CD4-positive, alpha-beta memory T cell (primary cell): Measurements from ENCODE around the gene SLC28A1. TPM values are rescaled to one million over a fixed set of nuclear protein-coding genes. Genes with fewer than 3 reads are reported as not detected.
A peak's percentile ranks its signal among the peaks of the same experiment; 100 is the strongest.

ENCODE experiments used
- CTCF ChIA-PET: fragments of 350-600 bp; sonication (Branson Sonifier 250); formaldehyde crosslinking; loops from one replicate; lab custom pipeline; 2021; ENCODE audit warnings: inconsistent platforms; ENCODE audit not compliant: partially characterized antibody; lab: Charles Lee
- POLR2A ChIA-PET: fragments of 350-600 bp; sonication (Branson Sonifier 250); formaldehyde crosslinking; loops from one replicate; lab custom pipeline; 2021; ENCODE audit not compliant: partially characterized antibody; lab: Charles Lee
- DNase-seq, 5 donors: peaks; one replicate each; pipeline versions ENCODE4 v3.0.0 to v3.0.0-alpha.2; 2020 to 2022; ENCODE audit warnings: mixed read lengths in 1 of 5
- H3K27ac ChIP-seq: one replicate; pipeline ENCODE4 v1.7.0; 2013; ENCODE audit warnings: low read depth, low read length
- H3K27me3 ChIP-seq: 2 replicates; pipeline ENCODE4 v1.7.0; 2013; ENCODE audit warnings: mild to moderate bottlenecking, low read length, moderate library complexity; ENCODE audit not compliant: insufficient read depth
- H3K36me3 ChIP-seq: 2 replicates; pipeline ENCODE4 v1.7.0; 2013; ENCODE audit warnings: mild to moderate bottlenecking, low read length, moderate library complexity; ENCODE audit not compliant: insufficient read depth
- H3K4me1 ChIP-seq: 2 replicates; pipeline ENCODE4 v1.7.0; 2013; ENCODE audit warnings: mild to moderate bottlenecking, low read length, moderate library complexity; ENCODE audit not compliant: insufficient read depth
- H3K4me3 ChIP-seq, 2 donors: one replicate each; pipeline ENCODE4 v1.7.0; 2013; ENCODE audit warnings: low read length in 2 of 2, mild to moderate bottlenecking in 1 of 2
- H3K9me3 ChIP-seq, 2 donors: one replicate each; pipeline ENCODE4 v1.7.0; 2013; ENCODE audit warnings: low read length in 2 of 2, control low read depth in 1 of 2; ENCODE audit not compliant: control insufficient read depth in 1 of 2
- H3K27ac Mint-ChIP-seq, 7 donors: one replicate each; pipeline ENCODE4 v1.8.0; 2020 to 2021; ENCODE audit warnings: mixed read lengths in 7 of 7, mild to moderate bottlenecking in 6 of 7, inconsistent platforms in 3 of 7, moderate library complexity in 3 of 7
- H3K27me3 Mint-ChIP-seq, 2 donors: one replicate each; pipeline ENCODE4 v1.8.0; 2020 to 2021; ENCODE audit warnings: mixed read lengths in 2 of 2
- H3K36me3 Mint-ChIP-seq, 2 donors: one replicate each; pipeline ENCODE4 v1.8.0; 2020 to 2021; ENCODE audit warnings: mixed read lengths in 2 of 2, inconsistent platforms in 1 of 2, mild to moderate bottlenecking in 1 of 2
- H3K4me1 Mint-ChIP-seq, 4 donors: one replicate each; pipeline ENCODE4 v1.8.0; 2020 to 2021; ENCODE audit warnings: mixed read lengths in 4 of 4, mild to moderate bottlenecking in 1 of 4
- H3K4me3 Mint-ChIP-seq, 8 donors: one replicate each; pipeline ENCODE4 v1.8.0; 2020 to 2021; ENCODE audit warnings: mixed read lengths in 8 of 8, mild to moderate bottlenecking in 7 of 8, moderate library complexity in 6 of 8, inconsistent platforms in 3 of 8
- H3K9me3 Mint-ChIP-seq, 8 donors: one replicate each; pipeline ENCODE4 v1.8.0; 2020 to 2021; ENCODE audit warnings: mixed read lengths in 8 of 8, mild to moderate bottlenecking in 5 of 8, inconsistent platforms in 3 of 8, moderate library complexity in 1 of 8
- intact Hi-C: fragments of 100-400 bp; cut with micrococcal nuclease; formaldehyde crosslinking; loops from one replicate; pipeline ENCODE4 v1.15.1; 2023
- polyA plus RNA-seq, 2 donors: library from polyadenylated mRNA; unstranded; fragments of 300-500 nt; fragmentation: Illumina TruSeq; gene quantifications; one replicate each; pipeline ENCODE4 v1.2.3, GENCODE V29; 2021
- total RNA-seq, 2 experiments: library from RNA; stranded (reverse); gene quantifications; one replicate each; pipeline ENCODE4 v1.2.3, GENCODE V29; 2021

The SLC28A1 gene
- total and polyA plus RNA-seq, 4 experiments from 2014 or later, result not detected

DNA sequence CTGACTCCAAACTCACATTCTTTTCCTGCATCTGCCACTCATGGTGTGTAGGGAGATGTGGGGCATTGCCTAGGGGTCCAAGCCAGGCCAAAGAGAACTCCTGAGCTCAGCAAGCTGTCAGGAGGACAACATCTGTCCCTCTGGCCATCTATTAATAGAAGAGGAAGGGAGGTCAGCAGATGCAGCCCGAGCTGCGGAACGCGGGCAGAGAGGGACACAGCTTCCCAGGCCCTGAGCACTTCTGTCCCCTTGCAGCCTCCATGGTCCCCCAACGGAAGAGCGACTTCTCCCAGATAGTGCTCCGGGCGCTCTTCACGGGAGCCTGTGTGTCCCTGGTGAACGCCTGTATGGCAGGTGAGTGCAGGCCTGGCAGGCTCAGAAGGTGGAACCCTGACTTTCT lies 59.8 kb downstream of the SLC28A1 start:
- no peak overlapping the region for H3K4me3 Mint-ChIP-seq
- H3K4me1 Mint-ChIP-seq, result no peaks in the 10 kb centered on the region
- Histone ChIP-seq H3K27ac (no peak overlapping the region), H3K36me3 (no peaks in the 10 kb centered on the region), H3K27me3 (no peaks in the 10 kb centered on the region), H3K4me3 (no peak overlapping the region), H3K4me1 (no peaks in the 10 kb centered on the region), H3K9me3 (no peaks in the 10 kb centered on the region)
- no peak for DNase-seq
- intact Hi-C loops, result no loop called here
- H3K36me3 Mint-ChIP-seq, result no peaks in the 10 kb centered on the region
- ChIA-PET CTCF (interaction anchor here (1.0 to 1.3 kb wide), 2 partner anchors 9 to 100 kb away, joined by 3 to 4 read pairs; no protein-coding TSS in a partner anchor), POLR2A (no interaction called here)
- peaks cover 0 to 4% of the 10 kb centered on the region in 2 donors for H3K27me3 Mint-ChIP-seq
- H3K9me3 Mint-ChIP-seq, result peaks cover 0 to 4% (median 0%) of the 10 kb centered on the region in 8 donors
- no peak overlapping the region for H3K27ac Mint-ChIP-seq

DNA sequence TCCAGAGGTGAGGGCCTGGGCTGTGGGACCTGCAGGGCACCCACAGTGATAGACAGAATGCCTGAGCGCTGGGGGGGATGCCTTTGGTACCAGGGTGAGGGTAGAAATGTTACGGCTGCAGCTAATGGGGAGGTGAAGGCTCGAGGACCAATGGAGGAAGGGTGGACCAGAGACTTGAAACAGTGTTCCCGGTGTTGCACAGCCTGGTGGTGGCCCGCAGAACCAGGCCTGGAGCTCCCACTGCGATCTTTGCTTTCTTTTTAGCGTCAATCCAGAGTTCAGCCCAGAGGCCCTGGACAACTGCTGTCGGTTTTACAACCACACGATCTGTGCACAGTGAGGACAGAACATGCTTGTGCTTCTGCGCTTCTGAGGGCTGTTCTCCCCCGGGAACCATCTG lies 60.4 kb downstream of the SLC28A1 start:
- no peaks in the 10 kb centered on the region for H3K4me1 ChIP-seq
- no peaks in the 10 kb centered on the region for H3K9me3 ChIP-seq
- H3K36me3 ChIP-seq, result no peaks in the 10 kb centered on the region
- Mint-ChIP-seq H3K27me3 (peaks cover under 1 to 4% of the 10 kb centered on the region in 2 donors), H3K27ac (no peak overlapping the region), H3K36me3 (no peaks in the 10 kb centered on the region), H3K9me3 (peaks cover 0 to 4% (median 0%) of the 10 kb centered on the region in 8 donors), H3K4me1 (no peaks in the 10 kb centered on the region), H3K4me3 (no peak overlapping the region)
- no peak overlapping the region for H3K4me3 ChIP-seq
- no peaks in the 10 kb centered on the region for H3K27me3 ChIP-seq
- intact Hi-C loops, result no loop called here
- POLR2A ChIA-PET, result no interaction called here
- no peak for DNase-seq
- CTCF ChIA-PET, result interaction anchor here (1.3 kb wide), 1 partner anchor 8 kb away, joined by 4 read pairs; no protein-coding TSS in a partner anchor
- no peak overlapping the region for H3K27ac ChIP-seq

DNA sequence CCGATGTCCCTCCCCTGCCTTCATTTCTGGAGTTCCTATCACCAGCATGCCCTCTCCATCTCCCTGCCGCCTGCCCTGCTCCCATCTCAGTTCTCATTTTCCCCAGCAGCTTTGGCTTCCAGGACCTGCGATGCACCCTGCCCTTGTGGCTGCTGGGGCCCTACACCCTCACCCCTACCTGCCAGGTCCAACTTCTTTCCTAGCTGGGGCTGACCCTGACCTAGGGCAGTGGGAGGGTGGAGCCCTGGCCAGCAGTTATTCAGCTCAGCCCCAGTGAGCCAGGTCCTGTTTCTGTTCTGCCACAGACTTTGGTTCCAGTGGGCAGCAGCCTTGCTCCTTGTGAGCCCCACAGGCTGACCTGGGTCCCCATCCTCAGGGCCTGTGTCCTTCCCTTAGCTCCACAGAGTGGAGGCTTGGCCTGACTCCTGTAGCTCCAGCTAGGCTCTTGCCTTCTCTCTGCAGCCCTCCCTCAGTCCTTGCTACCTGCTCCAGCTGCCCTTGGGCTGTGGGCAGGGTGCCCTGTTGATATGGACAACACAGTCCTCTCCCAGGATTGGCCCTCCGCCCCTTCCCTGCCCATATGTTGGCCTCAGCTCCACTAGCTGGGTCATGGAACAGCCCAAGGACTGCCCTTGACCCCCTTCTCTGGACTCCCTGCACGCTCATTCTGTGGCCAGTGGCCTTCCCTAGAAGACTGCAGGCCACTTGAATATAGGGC lies 62.5 kb downstream of the SLC28A1 start:
- ChIA-PET CTCF (interaction anchor here (0.6 to 1.7 kb wide), 6 partner anchors 11 to 376 kb away, joined by 3 to 5 read pairs (median 4); no protein-coding TSS in a partner anchor), POLR2A (no interaction called here)
- Histone ChIP-seq H3K4me3 (no peak overlapping the region), H3K27me3 (no peaks in the 10 kb centered on the region), H3K4me1 (no peaks in the 10 kb centered on the region), H3K9me3 (no peaks in the 10 kb centered on the region), H3K36me3 (no peaks in the 10 kb centered on the region), H3K27ac (no peak overlapping the region)
- intact Hi-C loops, result no loop called here
- DNase-seq, result no peak
- no peak overlapping the region for H3K4me3 Mint-ChIP-seq
- no peaks in the 10 kb centered on the region for H3K9me3 Mint-ChIP-seq
- H3K27ac Mint-ChIP-seq, result peak overlapping the region in 1 of 7 donors; percentile 52
- no peaks in the 10 kb centered on the region for H3K36me3 Mint-ChIP-seq
- no peaks in the 10 kb centered on the region for H3K4me1 Mint-ChIP-seq
- H3K27me3 Mint-ChIP-seq, result peaks cover 1 to 9% of the 10 kb centered on the region in 2 donors

DNA sequence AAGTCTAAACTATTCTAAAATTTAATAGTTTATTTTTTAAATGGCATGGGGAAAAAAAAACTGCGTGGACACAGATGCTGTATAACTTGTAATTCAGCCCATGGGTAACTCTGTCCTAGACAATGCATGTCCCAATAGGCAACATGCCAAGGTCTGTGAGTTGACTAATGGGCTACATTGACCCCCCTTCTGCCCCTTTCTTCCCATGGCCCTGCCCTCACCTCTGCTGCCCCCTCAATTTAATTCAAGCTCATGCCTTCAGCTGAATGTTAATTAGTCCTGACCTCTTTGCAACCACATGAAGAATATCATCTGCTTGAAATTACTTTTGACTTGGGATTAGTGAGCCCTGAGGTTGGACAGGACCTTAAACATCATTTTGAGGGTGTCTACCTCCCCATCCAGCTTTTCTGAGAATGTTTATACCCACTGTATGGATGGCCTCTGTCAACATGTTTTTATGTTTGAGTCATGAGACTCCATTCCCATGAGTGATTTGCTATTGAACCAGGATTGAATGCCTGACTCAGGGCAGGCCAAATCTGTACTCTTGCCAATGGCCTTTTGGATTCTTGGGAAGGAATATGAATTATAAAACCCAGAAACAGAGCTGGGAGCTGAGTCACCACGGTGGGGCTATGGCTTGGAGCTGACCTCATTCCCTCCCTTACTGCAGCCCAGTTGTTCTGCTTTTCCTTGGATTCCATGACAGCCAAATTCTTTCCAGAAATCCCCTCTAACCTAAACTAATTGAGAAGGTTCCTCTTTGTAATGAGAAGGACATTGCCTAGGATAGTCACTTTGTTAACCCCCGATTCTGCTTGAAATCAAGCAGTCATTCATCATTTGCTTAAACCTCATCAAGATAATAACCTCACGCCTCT lies 63.7 kb downstream of the SLC28A1 start:
- Histone ChIP-seq H3K4me3 (no peak overlapping the region), H3K4me1 (no peaks in the 10 kb centered on the region), H3K27me3 (no peaks in the 10 kb centered on the region), H3K36me3 (no peaks in the 10 kb centered on the region), H3K9me3 (no peaks in the 10 kb centered on the region), H3K27ac (no peak overlapping the region)
- Mint-ChIP-seq H3K9me3 (no peaks in the 10 kb centered on the region), H3K4me3 (no peak overlapping the region), H3K27ac (no peak overlapping the region), H3K36me3 (no peaks in the 10 kb centered on the region), H3K27me3 (peaks cover 1 to 9% of the 10 kb centered on the region in 2 donors), H3K4me1 (no peaks in the 10 kb centered on the region)
- no peak for DNase-seq
- CTCF ChIA-PET, result interaction anchor here (0.6 to 1.7 kb wide), 6 partner anchors 18 to 285 kb away, joined by 3 to 5 read pairs (median 4); no protein-coding TSS in a partner anchor
- intact Hi-C loops, result no loop called here
- POLR2A ChIA-PET, result no interaction called here

DNA sequence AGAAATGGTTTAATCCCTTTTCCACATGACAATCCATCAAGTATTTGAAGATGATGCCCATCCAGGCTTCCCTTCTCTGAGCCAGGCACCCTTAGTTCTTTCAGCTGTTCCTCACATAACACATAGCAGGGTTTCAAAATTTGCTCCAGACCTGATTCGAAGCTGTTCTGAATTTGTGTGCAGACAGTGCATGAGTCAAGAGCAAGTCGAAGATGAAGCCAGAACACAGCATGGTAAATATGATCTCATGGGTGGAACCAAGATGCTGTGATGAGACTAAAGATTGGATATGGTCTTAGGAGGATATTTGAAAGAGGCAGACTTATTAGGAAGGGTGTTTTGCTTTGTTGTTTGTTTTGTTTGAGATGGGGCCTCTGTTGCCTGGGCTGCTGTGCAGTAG lies 64.6 kb downstream of the SLC28A1 start:
- ChIA-PET POLR2A (no interaction called here), CTCF (interaction anchor here (0.6 to 2.5 kb wide), 3 partner anchors 21 to 286 kb away, joined by 3 to 9 read pairs (median 4); no protein-coding TSS in a partner anchor)
- no peak overlapping the region for H3K4me3 Mint-ChIP-seq
- H3K4me1 Mint-ChIP-seq, result no peaks in the 10 kb centered on the region
- Histone ChIP-seq H3K9me3 (no peaks in the 10 kb centered on the region), H3K36me3 (no peaks in the 10 kb centered on the region), H3K4me3 (no peak overlapping the region), H3K27me3 (no peaks in the 10 kb centered on the region), H3K4me1 (no peaks in the 10 kb centered on the region), H3K27ac (no peak overlapping the region)
- H3K36me3 Mint-ChIP-seq, result no peaks in the 10 kb centered on the region
- peaks cover 1 to 9% of the 10 kb centered on the region in 2 donors for H3K27me3 Mint-ChIP-seq
- intact Hi-C loops, result no loop called here
- DNase-seq, result no peak
- H3K27ac Mint-ChIP-seq, result no peak overlapping the region
- no peaks in the 10 kb centered on the region for H3K9me3 Mint-ChIP-seq

DNA sequence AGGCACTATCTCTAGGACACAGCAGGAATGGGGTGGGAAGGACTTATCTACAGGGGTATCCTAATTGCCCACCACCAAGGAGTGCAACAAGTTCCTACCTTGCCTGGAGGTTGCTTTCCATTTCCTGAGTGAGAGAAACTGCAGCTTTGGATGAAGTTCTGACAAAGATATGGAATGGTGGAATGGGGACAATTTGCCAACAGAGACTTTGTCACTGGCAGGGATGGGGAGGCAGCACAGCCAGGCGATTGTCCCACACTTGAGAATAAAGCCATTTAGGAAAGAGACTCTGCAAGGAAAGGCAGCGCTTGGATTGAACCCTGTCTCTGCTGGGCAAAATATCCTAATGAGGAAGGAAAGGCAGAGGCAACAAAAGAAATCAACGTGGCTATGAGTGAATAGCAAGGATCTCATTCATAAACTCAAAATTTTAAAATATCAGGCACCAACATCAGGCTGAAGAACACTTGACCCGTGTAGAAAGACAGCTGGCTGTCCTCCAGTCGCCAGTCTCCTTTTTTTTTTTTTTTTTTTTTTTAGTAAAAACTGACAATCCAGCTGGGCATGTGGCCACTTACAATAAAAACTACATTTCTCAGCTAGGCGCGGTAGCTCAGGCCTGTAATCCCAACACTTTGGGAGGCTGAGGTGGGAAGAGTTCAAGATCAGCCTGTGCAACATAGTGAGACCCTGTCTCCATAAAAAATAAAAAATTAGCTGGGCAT lies 65.5 kb downstream of the SLC28A1 start:
- H3K4me1 ChIP-seq, result no peaks in the 10 kb centered on the region
- Mint-ChIP-seq H3K4me3 (no peak overlapping the region), H3K36me3 (no peaks in the 10 kb centered on the region), H3K27me3 (peaks cover 1 to 9% of the 10 kb centered on the region in 2 donors), H3K9me3 (no peaks in the 10 kb centered on the region), H3K4me1 (no peaks in the 10 kb centered on the region), H3K27ac (no peak overlapping the region)
- H3K4me3 ChIP-seq, result no peak overlapping the region
- H3K9me3 ChIP-seq, result no peaks in the 10 kb centered on the region
- intact Hi-C loops, result no loop called here
- DNase-seq, result no peak
- no peaks in the 10 kb centered on the region for H3K36me3 ChIP-seq
- H3K27me3 ChIP-seq, result no peaks in the 10 kb centered on the region
- ChIA-PET CTCF (interaction anchor here (2.5 kb wide), 1 partner anchor 94 kb away, joined by 9 read pairs; no protein-coding TSS in a partner anchor), POLR2A (no interaction called here)
- no peak overlapping the region for H3K27ac ChIP-seq
